ENCODE measurements around the gene KIRREL3. TPM values are rescaled to one million over a fixed set of nuclear protein-coding genes. Genes with fewer than 3 reads are reported as not detected.

Gene KIRREL3
- total and polyA plus RNA-seq, 2 donors (not counting 3 experiments of a cell fraction or from before 2014, with no cell fraction given), result not detected

GRCh38 chr11:126926376-126926791 lies 74.2 kb downstream of the KIRREL3 start:
- no peaks in the 10 kb centered on the region for H3K79me2 ChIP-seq (ENCODE audit: control insufficient read depth, insufficient read depth, low read length)
- H3K9me1 ChIP-seq (replicated peaks; ENCODE audit: control insufficient read depth, extremely low read depth, insufficient read depth, low read length), result no peaks in the 10 kb centered on the region
- H3K4me3 ChIP-seq (replicated peaks in 1 of 3; ENCODE audit: insufficient read depth in 1 of 3, low read depth in 1 of 3, low read length in 3 of 3), result no peak overlapping the region
- ChIA-PET CTCF (no interaction called here), POLR2A (no interaction called here)
- H3K9ac ChIP-seq (replicated peaks; ENCODE audit: extremely low read depth, insufficient read depth, low read length), result no peak overlapping the region
- H4K20me1 ChIP-seq (replicated peaks; ENCODE audit: control insufficient read depth, extremely low read depth, insufficient read depth, low read length), result no peaks in the 10 kb centered on the region
- dilution Hi-C loops (cut with MboI; ENCODE audit: extremely low pct_ligation_motif_present, low sequenced_read_pairs) (no loop called here), intact Hi-C loops (cut with micrococcal nuclease) (no loop called here)
- H3K27ac ChIP-seq (ENCODE audit: insufficient read depth, low read depth, low read length), result no peak overlapping the region
- no peaks in the 10 kb centered on the region for H3K27me3 ChIP-seq (ENCODE audit: control insufficient read depth in 2 of 2, insufficient read depth in 2 of 2, low read length in 2 of 2)
- H3K4me2 ChIP-seq (ENCODE audit: insufficient read depth, low read length), result no peak overlapping the region
- FAIRE-seq (no peak), DNase-seq (ENCODE audit: low read depth, low spot score) (no peak)
- peaks cover 8% of the 10 kb centered on the region for H3K9me3 ChIP-seq (replicated peaks; ENCODE audit: control insufficient read depth, insufficient read depth, low read length)
- H3K4me1 ChIP-seq (ENCODE audit: control insufficient read depth, extremely low read depth, insufficient read depth, low read length), result no peaks in the 10 kb centered on the region
- no peak overlapping the region for H2AFZ ChIP-seq (ENCODE audit: low read depth, low read length)
- BruUV-seq (replicated peaks), result no TSS peak
- H3K36me3 ChIP-seq (ENCODE audit: control insufficient read depth in 2 of 2, extremely low read depth in 1 of 2, insufficient read depth in 2 of 2, low read length in 2 of 2), result no peaks in the 10 kb centered on the region
- TF ChIP-seq GATA2 (IDR thresholded peaks at IDR 0.05; ENCODE audit: insufficient read depth, insufficient read length, low read depth, low read length) (no peak), FOS (IDR thresholded peaks at IDR 0.05; ENCODE audit: borderline replicate concordance, insufficient read depth, low read length) (no peak), POLR2A (IDR thresholded peaks at IDR 0.05; ENCODE audit: low read depth, low read length) (no peak), CTCF (IDR thresholded peaks at IDR 0.05; ENCODE audit: extremely low read depth in 1 of 2, insufficient read depth in 1 of 2, low read depth in 1 of 2, low read length in 2 of 2) (no peak), JUN (IDR thresholded peaks at IDR 0.05; ENCODE audit: borderline replicate concordance, insufficient read depth, insufficient read length, low read depth) (no peak), MAX (IDR thresholded peaks at IDR 0.05; ENCODE audit: insufficient read depth, insufficient read length) (no peak), POLR2AphosphoS5 (IDR thresholded peaks at IDR 0.05; ENCODE audit: insufficient read depth, low read depth, low read length) (no peak), MYC (IDR thresholded peaks at IDR 0.05; ENCODE audit: low read depth, low read length) (no peak), EZH2 (IDR thresholded peaks at IDR 0.05; ENCODE audit: borderline replicate concordance, low read depth, low read length, severe bottlenecking) (no peak)

Measured in endothelial cell of umbilical vein (primary cell).